Stimulated activated CD4-positive, alpha-beta T cell treated with anti-CD3 and anti-CD28 coated beads, TNF-alpha, amount 100 ng/mL, for 24 hours (primary cell): ENCODE data around the gene UPK1A.
A peak's percentile ranks its signal among the peaks of the same experiment; 100 is the strongest.
"Not testable (repeated sequence)": the region's sequence is repeated elsewhere in the genome, so short reads cannot be mapped to it uniquely, and the experiment has no call there.

Experiments
- DNase-seq, 3 experiments: peaks; one replicate each; pipeline ENCODE4 v3.0.0-alpha.2; 2020; ENCODE audit warnings: low read depth in 3 of 3

The UPK1A gene

DNA sequence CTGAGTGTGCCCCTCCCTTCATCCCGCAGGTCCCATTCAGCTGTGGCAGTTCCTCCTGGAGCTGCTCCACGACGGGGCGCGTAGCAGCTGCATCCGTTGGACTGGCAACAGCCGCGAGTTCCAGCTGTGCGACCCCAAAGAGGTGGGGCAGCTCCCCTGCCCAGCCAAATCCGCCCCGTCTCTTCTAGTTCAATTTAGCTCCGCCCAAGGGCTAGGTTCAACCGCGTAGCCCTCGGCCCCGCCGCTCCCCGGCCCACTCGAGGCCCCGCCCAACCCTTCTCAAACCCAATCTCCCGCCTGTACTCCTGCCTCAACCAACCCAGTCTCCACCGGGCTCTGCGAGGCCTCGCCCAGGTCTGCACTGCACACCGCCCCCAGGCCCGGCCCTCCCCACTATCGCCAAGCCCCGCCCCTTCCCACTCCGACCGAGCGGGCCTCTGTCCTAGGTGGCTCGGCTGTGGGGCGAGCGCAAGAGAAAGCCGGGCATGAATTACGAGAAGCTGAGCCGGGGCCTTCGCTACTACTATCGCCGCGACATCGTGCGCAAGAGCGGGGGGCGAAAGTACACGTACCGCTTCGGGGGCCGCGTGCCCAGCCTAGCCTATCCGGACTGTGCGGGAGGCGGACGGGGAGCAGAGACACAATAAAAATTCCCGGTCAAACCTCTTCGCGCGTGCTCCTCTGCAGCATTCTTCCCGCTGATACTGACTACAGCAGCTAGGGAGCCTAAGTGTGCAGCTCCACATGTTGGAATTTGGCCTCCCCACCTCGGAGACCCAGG, 21.9 kb upstream of the UPK1A start:
- DNase-seq = peak; percentile 88 to 98 (median 90)

DNA sequence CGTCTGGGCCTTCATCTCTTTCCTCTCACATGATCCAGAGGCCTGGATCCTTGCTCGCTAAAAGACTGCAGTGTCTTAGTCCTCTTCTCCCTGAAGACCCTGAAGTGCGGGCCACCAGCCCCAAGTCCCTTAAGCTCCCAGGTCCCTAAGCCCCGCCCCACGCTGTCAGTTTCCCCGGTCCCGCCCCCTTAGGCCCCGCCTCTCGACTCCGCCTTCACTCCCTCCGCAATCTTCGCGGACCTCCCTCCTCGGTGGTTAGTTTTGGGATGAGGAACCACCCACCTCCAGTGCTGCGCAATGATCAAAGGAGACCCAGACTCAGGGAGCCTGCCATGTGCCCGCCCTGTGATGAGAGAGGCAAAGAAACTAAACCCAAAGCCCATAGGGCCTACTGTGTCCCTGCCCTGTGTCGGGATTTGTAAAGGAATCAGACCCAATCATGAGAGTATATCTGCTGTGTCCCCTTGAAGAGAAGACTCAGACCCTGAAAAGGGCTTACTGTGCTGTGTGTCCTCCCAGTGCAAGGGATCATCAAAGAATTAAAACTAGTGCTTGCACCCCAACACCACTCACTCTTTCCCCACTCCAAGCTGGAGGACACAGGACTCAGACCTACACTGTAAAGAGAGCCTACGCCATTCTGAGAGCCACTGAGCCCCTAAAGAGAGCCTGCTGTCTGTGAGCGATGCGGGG, 21.2 kb upstream of the UPK1A start:
- peak; percentile 62 to 90 (median 66) for DNase-seq

- no peak for DNase-seq
These were observed 20.4 kb upstream of the UPK1A start for GRCh38 chr19:35645680-35646511.

- DNase-seq = peak; percentile 84 to 91 (median 90)
These were observed 18.0 kb upstream of the UPK1A start, which contains the start of gene COX6B1 for GRCh38 chr19:35648017-35648961. COX6B1 (plus strand) TSS chr19:35648323; CDS start chr19:35651244, 2,921 bp downstream.

DNA sequence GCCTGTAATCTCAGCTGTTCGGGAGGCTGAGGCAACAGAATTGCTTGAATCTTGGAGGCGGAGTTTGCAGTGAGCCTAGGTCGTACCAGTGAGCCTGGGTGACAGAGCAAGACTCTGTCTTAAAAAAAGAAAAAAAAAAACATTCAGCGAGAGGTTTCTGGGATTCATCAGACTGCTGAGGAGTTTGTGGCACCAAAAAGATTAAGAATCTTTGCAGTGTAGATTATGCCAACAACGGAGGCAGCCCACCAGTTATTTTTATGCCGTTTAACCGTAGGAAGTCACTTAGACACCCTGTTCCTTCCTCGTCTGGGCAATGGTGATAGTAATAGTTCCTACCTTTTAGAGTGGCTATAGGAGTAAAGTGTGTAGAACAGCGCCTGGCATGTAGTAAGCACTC, 15.7 kb upstream of the UPK1A start:
- no peak for DNase-seq

GRCh38 chr19:35654828-35655227, 11.5 kb upstream of the UPK1A start:
- DNase-seq = not testable (repeated sequence)

GRCh38 chr19:35655600-35655999, 10.7 kb upstream of the UPK1A start:
- no peak for DNase-seq

DNA sequence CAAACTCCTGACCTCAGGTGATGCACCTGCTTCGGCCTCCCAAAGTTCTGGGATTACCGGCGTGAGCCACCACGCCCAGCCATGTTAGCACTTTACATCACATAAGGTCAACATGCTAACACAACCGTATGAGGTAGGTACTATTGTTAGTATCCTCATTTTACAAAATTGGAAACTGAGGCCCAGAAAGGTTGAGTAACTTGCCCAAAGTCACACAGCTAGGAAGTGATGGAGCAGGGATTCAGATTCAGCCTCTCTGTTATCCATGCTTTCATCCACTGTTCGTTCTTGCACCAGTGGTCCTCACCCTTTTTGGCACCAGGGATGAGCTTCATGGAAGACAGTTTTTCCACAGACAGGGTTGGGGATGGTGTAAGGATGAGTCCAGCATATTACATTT, 9.6 kb upstream of the UPK1A start:
- DNase-seq = no peak

DNA sequence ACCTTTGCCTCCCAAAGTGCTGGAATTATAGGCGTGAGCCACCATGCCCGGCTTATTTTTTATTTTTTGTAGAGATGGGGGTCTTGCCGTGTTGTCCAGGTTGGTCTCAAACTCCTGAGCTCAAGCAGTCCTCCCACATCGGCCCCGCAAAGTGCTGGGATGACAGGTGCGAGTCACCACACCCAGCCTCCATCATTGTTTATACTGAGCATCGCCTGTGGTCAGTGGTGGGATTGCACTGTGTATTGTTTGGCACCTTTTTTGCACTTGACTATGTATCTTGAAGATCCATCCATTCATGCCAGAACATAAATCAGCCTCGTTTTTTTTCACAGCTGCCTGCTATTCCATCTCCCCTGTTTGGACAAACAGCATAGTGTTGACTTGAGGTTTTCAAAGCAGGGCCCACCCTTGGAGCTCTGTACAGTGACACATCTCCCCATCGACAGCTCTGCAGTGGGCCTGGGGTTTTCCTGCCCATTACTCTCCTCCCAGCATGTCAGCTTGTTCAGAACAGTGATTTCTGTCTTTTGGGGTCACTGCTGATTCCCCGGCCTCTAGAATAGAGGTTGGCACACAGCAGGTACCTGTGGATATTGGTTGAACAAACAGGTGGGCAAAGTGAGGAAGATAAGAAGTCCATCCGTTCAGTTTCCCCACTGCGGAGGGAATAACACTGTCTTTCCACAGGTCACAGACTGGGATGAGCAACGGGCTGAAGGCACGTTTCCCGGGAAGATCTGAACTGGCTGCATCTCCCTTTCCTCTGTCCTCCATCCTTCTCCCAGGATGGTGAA, 8.2 kb upstream of the UPK1A start:
- DNase-seq = no peak

GRCh38 chr19:35661995-35662340, 4.3 kb upstream of the UPK1A start:
- no peak for DNase-seq

DNA sequence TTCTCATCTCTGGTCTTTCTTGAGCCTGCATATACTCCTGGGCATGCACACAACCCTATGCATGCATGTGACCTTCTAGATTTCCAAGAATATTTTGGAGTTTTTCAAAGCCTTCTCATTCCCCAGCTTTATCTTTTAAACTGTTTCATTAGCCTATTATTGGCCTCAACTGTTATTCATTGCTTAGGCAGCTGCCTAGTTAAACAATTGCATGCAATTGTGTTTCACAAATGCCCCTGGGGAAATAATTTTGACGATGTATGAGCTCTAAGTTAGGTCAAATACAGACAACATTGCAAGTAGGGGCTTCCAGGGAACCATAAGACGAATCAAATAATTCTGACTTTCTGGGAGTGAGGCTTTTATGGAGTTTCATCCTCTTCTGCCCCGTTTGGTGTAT, 2.3 kb upstream of the UPK1A start:
- no peak for DNase-seq

- DNase-seq = no peak
These were observed 1.2 kb upstream of the UPK1A start for GRCh38 chr19:35665157-35665556.

GRCh38 chr19:35665604-35666003, 713 bp upstream of the UPK1A start:
- no peak for DNase-seq

DNA sequence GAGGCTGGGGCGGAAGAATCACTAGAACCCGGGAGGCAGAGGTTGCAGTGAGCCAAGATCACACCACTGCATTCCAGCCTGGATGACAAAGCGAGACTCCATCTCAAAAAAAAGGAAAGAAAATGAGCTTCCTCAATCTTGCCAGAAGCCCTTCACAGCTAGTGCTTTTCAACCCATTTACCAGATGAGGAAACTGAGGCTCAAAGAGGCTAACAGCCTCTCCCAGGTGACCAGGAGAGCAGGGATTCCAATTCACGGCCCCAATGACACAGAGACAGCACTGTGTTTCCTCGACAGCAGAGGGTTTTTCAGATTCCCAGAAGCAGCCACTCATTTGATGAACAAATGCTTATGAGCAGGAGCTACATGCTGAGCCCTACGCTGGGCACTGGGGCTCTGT, 3.2 kb downstream of the UPK1A start:
- DNase-seq = no peak

DNA sequence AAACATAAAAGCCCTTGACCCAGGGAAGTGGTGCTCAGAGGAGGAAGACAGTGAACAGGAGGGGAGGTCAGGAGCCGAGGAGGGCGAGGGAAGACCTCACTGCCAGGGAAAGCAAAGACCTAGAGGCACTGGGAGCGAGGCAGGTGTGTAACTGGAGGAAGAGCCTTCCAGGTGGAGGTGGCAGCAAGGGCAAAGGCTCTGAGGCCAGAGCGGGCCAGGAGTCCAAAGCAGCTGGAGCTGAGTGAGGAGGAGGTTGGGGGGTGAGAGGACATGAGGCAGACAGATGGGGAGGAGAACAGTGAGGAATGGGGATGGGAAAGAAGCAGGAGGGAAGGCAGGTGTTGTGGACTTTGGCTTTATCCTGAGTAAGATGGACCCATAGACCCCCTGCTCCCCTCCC, 3.7 kb downstream of the UPK1A start:
- DNase-seq = no peak

GRCh38 chr19:35670686-35671085, 4.4 kb downstream of the UPK1A start:
- no peak for DNase-seq

DNA sequence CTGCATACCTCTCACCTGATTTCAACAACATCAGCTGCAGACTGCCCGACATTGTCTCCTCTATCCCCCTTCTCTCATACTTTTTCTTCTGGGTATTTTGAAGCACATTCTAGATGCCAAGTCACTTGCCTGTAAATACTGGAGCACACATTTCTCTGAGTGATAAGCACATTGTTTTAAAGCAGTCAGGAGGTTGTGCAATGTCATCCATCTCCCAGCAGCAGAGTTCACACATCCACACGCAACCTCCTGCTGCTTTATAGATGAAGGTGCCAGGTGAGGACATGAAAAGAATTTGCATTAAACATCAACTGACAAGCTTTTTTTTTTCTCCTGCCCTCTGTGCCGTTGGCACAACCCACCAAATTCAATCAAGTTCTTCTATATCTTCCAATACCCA, 5.5 kb downstream of the UPK1A start:
- DNase-seq = no peak

DNA sequence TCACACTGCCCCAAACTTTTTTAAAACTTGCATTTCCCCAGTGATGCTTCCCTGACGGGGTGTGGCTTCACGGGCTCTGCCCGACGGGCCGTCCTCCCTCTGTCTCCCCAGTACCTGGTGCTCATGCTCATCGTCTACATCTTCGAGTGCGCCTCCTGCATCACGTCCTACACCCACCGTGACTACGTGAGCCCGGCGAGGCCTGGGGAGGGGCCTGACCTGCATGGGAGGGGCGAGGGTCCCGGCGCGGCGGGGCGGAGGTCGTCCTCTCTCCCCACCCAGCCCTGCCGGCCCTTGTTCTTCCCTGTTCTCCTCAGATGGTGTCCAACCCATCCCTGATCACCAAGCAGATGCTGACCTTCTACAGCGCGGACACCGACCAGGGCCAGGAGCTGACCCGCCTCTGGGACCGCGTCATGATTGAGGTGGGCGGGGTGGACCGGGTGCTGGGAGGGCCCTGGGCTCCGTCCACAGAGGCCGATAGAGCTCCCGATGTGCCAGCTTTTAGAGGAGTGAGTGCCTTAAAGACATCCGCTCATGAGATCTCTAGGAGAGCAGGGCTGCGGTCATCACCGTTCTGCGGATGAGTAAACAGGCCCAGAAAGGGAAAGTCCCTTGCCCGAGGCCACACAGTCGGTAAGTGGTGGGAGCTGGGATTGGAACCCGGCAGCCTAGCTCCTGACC, 6.9 kb downstream of the UPK1A start:
- DNase-seq = peak; percentile 11 to 58 (median 19)

GRCh38 chr19:35675589-35676140, 9.3 kb downstream of the UPK1A start:
- DNase-seq = no peak

DNA sequence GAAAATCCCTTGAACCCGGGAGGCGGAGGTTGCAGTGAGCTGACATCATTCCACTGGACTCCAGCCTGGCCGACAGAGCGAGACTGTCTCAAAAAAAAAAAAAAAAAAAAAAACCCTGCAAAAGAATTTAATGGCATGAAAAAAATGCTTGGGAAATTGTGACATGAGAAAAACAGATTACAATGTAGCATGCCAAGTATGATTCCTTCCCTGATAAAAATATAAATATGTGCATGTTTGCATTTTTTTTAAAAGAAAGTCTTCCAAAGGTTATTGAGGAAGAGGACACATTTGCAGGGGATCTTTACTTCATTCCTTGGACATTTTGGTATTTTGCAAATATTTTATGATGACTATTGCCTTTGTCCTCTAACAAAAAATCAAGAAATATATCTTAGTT, 23.5 kb downstream of the UPK1A start:
- DNase-seq = no peak
